GM21447 (cell line): ENCODE data around the gene EZR.
"Not testable (repeated sequence)": the region's sequence is repeated elsewhere in the genome, so short reads cannot be mapped to it uniquely, and the experiment has no call there.

Experiments
- ATAC-seq: cut with Tn5 transposase; IDR thresholded peaks from one replicate; pipeline ENCODE4 v1.9.1; 2021; ENCODE audit not compliant: unreplicated experiment

EZR gene

DNA sequence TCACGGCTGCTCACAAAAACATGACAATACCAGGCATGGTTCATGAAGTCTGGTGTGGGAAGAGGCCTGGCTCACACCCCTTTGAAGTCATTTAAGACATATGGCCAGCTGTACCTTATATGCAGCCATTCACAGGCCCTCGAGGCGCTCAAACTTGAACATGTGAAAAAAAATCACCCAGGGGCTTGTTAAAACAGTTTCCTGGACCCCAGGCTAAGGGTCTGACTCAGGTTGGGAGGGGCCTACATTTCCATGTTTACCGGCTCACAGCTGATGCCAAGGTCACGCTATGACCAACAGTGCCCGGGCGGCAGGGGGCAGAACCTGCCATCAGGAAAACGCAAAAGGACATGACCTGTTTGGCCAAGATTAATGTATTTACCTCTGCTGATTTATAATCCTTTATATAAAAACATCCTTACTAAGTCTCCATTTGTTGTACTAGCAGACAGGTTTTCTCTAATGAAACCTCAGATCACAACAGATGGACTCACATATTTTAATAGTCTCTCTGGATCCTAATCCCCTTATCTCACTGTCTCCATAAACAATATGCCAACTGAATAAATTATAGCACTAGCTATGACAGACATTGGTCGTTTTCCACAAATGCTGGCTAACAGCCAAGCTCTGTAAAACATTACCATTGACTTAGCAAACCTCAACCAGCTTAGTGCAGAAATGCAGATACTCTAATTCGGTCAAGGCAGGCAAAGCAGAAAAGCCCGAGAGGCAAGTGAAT is 19.9 kb downstream of the EZR start:
- no peak for ATAC-seq

GRCh38 chr6:158798311-158798710 is 20.9 kb downstream of the EZR start:
- no peak for ATAC-seq

DNA sequence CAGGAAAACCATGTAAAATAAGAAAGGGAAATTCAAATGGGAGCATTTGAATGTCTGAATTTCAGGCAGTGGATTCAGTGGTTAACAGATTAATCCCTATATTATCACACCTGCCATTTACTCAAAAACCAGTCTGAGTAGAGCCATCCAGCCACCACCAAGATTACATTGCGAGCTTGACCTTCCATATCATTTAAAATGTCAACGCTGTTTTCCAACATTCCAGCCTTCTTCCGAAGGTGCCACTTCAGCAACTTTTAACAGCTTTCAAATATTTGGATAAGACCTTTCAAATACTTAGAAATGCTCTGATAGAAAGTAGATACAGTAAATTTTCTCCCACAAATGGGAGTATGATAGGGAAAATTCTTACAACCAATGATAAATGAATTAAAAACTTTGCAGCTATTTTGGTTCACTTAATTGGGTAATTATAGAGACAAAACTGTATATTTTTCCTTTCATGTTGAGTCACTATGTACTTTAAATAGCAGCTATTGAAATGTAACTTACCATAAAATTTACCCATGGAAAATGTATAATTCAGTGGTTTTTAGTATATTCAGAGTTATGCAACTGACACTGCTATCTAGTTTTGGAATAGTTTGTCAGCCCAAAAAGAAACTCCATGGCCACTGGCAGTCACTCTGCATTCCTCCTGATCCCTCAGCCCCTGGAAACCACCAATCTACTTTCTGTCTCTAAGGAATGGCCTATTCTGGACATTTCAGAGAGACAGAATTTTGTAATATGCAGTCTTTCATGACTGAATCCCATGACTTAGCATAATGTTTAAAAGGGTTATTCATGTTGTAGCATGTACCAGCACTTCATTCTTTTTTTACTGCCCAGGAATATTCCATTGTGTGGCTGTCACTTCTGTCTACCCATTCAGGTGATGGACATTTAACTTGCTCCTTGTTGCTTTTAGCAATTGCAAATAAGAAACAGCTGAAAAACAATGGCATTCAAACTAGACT is 21.5 kb downstream of the EZR start:
- no peak for ATAC-seq

- no peak for ATAC-seq
Measured at GRCh38 chr6:158796353-158796752, 22.8 kb downstream of the EZR start.

- ATAC-seq, result no peak
Measured at GRCh38 chr6:158795516-158795915, 23.7 kb downstream of the EZR start.

- ATAC-seq, result peak; percentile 54
Measured at GRCh38 chr6:158793432-158793831, 25.7 kb downstream of the EZR start.

GRCh38 chr6:158792505-158792904 is 26.7 kb downstream of the EZR start:
- ATAC-seq, result not testable (repeated sequence)

DNA sequence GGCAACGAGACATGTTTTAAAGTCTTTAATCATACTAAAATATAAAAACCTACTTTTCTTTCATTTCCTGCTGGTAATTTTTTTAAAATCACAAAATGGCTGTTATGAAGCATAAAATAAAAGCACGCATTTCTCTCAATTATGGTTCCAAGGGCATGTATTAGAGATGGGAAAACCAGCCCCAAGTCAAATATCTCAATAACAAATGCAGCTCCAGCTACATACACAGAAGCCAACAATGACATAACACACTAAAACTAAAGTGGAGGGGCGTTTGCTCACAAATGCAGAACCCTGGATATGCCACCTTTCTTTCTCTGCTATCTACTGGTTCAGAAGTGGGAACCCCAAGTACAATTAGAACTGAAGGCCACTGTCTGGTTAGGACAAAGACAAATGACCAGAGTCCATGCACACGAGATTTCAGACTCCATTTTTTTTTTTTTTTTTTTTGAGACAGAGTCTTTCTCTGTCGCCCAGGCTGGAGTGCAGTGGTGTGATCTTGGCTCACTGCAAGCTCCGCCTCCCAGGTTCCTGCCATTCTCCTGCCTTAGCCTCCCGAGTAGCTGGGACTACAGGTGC is 27.8 kb downstream of the EZR start:
- no peak for ATAC-seq

DNA sequence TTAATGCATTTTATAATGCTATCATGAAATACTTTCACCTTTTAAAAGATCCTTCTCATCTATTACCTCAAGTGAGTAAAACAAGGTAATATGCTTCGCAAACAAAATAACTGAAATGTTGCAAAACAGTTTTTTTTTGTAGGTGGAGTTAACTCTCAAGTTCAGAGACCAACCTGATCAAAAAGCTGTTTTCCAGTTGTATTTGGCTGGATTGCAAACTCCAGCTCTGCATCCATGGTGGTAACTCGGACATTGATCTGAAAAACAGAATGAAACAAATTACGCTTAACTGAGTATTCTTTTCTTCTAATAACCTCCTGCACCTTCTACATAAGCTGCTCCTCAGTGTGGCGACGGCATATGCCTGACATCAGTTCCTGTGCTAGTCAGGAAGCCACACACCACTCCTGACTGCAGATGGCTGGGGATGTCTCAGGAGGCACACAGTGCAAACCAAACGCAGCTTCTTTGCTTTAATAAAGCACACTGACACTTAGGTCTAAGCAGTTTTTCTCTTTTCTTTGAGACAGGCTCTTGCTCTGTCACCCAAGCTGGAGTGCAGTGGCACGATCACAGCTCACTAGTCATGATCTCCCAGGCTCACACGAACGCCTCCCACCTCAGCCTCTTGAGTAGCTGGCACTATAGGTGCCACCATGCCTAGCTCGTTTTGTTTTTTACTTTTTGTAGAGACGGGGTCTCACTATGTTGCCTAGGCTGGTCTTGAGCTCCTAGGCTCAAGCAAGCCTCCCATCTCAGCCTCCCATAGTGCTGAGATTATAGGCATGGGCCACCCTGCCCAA is 29.9 kb downstream of the EZR start:
- ATAC-seq, result peak; percentile 59

GRCh38 chr6:158787395-158787794 is 31.8 kb downstream of the EZR start:
- ATAC-seq, result no peak

DNA sequence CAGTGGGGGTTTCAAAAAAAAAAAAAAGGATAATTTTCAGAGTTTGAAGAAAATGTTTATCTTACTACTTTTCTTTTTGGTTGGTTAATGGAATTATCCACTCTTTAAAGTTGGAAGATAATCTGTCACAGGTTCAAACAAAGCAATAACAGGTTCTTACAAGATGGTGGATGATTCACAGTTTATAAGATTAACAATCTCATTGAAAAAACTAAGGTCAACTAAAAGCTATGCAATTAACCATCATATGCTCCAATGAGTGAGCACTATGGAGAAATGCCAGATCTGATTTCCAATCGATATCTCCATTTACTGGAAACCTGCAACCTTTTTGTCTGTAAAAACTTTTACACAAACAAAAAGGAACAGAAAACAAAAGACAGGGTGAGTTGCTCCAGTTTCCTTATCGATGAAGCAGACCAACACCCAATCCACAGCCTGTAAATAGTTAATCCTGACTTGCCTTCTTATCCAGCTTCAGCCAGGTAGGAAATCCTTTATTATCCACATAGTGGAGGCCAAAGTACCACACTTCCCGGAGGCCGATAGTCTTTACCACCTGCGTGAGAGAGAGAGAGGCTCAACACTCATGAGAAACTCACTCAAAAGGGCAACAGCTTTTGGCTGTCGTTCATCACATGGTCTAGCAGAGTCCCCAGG is 32.4 kb downstream of the EZR start:
- ATAC-seq, result no peak

- no peak for ATAC-seq
Measured at GRCh38 chr6:158785036-158785435, 34.1 kb downstream of the EZR start.

- no peak for ATAC-seq
Measured at GRCh38 chr6:158784505-158784904, 34.7 kb downstream of the EZR start.

DNA sequence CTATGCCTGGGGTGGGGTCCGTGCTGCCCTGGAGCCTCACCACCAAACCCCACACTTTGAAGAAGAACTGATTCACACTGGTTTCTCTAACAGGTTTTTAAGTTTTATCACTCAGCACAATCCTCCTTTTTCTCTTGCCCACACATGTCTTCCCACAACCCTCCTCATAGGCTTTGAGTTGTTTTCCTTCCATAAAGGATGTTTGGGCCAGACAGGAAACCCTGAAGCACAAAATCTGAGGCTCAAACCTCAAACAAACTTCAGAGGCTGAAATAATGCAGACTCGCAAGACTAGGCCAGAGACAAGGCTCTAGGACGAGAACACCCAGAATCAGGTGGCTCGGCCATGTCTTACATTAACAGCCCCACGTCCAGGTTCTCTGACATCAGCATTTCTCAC is 35.3 kb downstream of the EZR start:
- no peak for ATAC-seq

- ATAC-seq, result no peak
Measured at GRCh38 chr6:158783167-158783450, 36.1 kb downstream of the EZR start.

GRCh38 chr6:158782432-158783166 is 36.6 kb downstream of the EZR start:
- ATAC-seq, result no peak

GRCh38 chr6:158781692-158782373 is 37.3 kb downstream of the EZR start:
- ATAC-seq, result no peak

DNA sequence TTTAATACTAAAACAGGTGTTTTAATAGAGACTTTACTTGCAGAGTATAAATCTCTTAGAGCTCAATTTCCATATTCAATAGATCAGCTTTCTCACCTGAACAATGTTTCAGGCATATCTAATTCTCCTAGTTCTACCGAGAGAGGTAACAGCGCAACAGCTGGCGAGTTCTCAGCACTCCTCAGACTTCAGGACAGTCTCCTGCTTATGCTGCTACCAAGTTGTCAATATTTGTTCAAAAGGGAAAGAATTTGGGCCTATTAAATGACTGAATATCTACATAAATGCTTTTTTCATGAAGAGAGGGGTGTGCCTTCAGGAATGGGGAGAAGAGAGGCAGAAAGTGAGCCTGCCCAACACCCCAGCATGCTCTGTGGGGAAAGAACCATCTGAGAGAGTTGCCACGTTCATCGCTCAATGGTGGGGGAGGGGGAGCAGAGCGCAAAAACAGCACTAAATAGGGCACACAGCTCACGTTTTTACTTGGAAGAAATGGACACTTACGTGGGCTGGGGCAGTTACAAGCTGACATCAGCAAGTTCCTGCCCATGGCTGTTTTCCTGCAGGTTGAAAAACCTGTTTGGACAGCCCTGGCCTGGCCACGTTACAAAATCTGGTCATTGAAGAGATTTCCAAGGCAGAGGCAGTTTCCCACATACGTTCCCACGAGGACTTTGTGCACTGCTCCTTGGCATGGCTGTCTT is 38.0 kb downstream of the EZR start:
- ATAC-seq, result no peak
